PC-9 (cell line): ENCODE measurements around the gene ATXN1.

Source experiments
- CTCF ChIP-seq: fragments of 200-600 bp; sonication (generic); conservative IDR thresholded peaks from 2 replicates; pipeline ENCODE4 v1.6.1; 2017; ENCODE audit warnings: mixed run types, antibody characterized with exemption, mild to moderate bottlenecking, moderate library complexity
- EZH2 ChIP-seq: fragments of 200-600 bp; sonication (generic); IDR thresholded peaks from 2 replicates; pipeline ENCODE4 v1.8.0; 2017; ENCODE audit warnings: antibody characterized with exemption, low read depth

GRCh38 chr6:16544006-16544405 is 217.3 kb downstream of the ATXN1 start:
- TF ChIP-seq CTCF (no peak), EZH2 (no peak)
